Dendritic cell treated with granulocyte-macrophage colony-stimulating factor and Interleukin-4, amounts not matched to agents 40 ng/mL and 50 ng/mL, for 4 days (primary cell): ENCODE data around the gene GJB6.
A peak's percentile ranks its signal among the peaks of the same experiment; 100 is the strongest.

ENCODE experiments used
- H3K27ac Mint-ChIP-seq: one replicate; pipeline ENCODE4 v1.8.0; 2022; ENCODE audit warnings: mild to moderate bottlenecking, mixed read lengths
- H3K27me3 Mint-ChIP-seq: one replicate; pipeline ENCODE4 v1.8.0; 2022; ENCODE audit warnings: mild to moderate bottlenecking, mixed read lengths
- H3K36me3 Mint-ChIP-seq: one replicate; pipeline ENCODE4 v1.8.0; 2022; ENCODE audit warnings: low read depth, mixed read lengths
- H3K4me1 Mint-ChIP-seq: one replicate; pipeline ENCODE4 v1.8.0; 2022; ENCODE audit warnings: low read depth, mixed read lengths
- H3K4me3 Mint-ChIP-seq: one replicate; pipeline ENCODE4 v1.8.0; 2022; ENCODE audit warnings: mild to moderate bottlenecking, moderate library complexity, mixed read lengths
- H3K9me3 Mint-ChIP-seq: one replicate; pipeline ENCODE4 v1.8.0; 2022; ENCODE audit warnings: mixed read lengths
- intact Hi-C: fragments of 100-400 bp; cut with micrococcal nuclease; formaldehyde crosslinking; loops from one replicate; pipeline ENCODE4 v1.15.0; 2022

Gene GJB6

DNA sequence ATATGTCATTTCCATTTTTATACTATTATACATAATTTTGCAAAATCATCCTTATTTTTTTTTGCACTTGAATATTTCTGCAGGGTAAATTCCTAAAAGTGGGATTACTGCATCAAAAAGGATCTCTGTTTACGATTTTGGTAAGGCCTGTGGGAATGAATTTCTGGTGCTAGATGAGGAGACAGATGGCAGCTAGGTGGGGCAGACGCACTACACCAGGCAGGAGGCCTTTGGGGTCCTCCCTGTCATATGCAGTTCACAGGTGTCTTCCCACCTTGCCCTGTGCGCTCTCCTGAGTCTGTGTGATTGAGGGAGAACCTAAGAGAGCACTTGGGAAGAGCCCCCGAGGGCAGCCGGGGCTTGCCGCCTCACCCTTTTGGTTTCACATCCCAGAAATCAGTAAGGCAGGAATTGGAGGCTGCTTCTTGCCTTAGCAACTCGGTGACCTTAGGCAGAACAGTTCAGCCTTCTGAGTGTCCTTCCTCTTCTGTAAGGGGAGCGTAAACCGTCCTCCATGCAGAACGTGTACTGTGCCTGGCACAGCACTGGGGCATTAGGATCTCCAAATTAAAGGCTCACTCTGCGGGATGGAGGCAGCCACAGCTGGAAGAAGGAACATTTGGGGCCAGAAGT, 25.9 kb downstream of the GJB6 start:
- Mint-ChIP-seq H3K27me3 (peaks cover 4% of the 10 kb centered on the region), H3K9me3 (peaks cover 8% of the 10 kb centered on the region), H3K4me3 (no peak overlapping the region), H3K27ac (no peak overlapping the region), H3K36me3 (no peaks in the 10 kb centered on the region), H3K4me1 (peaks cover 12% of the 10 kb centered on the region)
- intact Hi-C loops = no loop called here

DNA sequence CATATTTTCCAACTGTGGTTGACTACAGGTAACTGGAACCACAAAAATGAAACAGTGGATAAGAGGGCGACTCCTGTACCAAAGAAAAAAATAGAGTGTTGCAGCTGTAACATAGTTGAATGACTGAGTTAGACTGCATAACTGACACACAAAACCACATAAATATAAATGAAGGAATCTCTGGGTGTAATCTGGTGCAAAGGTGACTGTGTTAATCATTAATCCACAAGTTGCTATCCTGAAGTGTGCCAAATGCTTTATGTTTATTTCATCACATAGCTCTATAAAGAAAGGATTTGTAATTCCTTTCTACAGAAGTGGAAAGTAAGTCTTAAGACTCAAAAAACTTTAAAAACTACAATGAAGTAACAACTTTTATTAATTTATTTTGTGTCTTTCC, 33.3 kb downstream of the GJB6 start:
- Mint-ChIP-seq H3K9me3 (peaks cover 8% of the 10 kb centered on the region), H3K27me3 (peaks cover 27% of the 10 kb centered on the region)
- intact Hi-C loops = loop anchor here (10.0 kb wide), 3 partner anchors 226 to 506 kb away; partner anchors contain the start of gene IL17D

DNA sequence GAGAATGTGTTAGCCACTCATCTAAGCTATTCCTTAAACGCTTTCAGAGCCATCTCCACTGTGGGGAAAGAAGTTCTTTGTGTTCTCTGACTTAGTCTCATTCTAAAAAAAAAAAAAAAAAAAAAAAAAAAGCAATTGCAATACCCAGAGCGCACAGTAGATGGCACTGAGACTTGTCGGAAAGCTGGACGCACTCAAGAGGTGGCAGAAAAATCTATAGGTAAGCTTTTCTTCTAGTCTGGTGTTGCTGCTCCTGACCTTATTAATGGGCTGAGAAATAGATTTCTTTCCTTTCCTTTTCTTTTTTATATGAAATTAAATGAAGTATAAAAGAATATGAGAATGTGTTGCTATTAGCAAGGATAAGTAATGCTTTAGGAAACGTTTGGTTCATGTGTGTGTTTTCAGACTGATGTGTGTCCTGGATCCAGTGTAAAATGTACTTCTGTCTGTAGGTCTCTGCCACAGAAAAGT, 34.7 kb downstream of the GJB6 start:
- Mint-ChIP-seq H3K4me1 (peaks cover 20% of the 10 kb centered on the region), H3K27ac (no peak overlapping the region), H3K4me3 (no peak overlapping the region), H3K36me3 (no peaks in the 10 kb centered on the region), H3K9me3 (peaks cover 8% of the 10 kb centered on the region), H3K27me3 (peaks cover 37% of the 10 kb centered on the region)
- intact Hi-C loops = loop anchor here (10.0 kb wide), 3 partner anchors 227 to 507 kb away; partner anchors contain the start of gene IL17D

More for the DNA sequence above, 33.3 kb downstream of the GJB6 start:
- H3K27ac Mint-ChIP-seq = no peak overlapping the region
- no peaks in the 10 kb centered on the region for H3K36me3 Mint-ChIP-seq
- H3K4me1 Mint-ChIP-seq = peaks cover 12% of the 10 kb centered on the region
- no peak overlapping the region for H3K4me3 Mint-ChIP-seq

DNA sequence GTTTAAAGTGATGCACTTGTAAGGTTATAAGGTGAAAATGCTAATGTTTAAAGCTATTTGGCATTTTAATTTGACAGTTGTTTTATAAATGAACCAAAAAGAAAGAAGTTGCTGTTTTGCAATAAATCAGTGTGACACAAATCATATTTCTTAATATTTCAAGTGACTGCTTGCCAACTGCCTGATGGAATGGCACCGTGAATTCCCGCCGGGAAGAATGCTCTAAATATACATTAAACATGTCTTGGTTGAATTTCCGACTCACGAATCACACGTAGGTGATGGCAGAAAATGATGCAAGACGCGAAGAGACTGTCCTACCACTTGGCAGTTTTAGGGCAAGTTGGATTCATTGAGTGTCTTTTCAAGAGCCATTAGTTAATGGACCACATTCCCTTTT, 36.3 kb downstream of the GJB6 start:
- Mint-ChIP-seq H3K4me3 (no peak overlapping the region), H3K27me3 (peaks cover 52% of the 10 kb centered on the region), H3K4me1 (peaks cover 32% of the 10 kb centered on the region)

DNA sequence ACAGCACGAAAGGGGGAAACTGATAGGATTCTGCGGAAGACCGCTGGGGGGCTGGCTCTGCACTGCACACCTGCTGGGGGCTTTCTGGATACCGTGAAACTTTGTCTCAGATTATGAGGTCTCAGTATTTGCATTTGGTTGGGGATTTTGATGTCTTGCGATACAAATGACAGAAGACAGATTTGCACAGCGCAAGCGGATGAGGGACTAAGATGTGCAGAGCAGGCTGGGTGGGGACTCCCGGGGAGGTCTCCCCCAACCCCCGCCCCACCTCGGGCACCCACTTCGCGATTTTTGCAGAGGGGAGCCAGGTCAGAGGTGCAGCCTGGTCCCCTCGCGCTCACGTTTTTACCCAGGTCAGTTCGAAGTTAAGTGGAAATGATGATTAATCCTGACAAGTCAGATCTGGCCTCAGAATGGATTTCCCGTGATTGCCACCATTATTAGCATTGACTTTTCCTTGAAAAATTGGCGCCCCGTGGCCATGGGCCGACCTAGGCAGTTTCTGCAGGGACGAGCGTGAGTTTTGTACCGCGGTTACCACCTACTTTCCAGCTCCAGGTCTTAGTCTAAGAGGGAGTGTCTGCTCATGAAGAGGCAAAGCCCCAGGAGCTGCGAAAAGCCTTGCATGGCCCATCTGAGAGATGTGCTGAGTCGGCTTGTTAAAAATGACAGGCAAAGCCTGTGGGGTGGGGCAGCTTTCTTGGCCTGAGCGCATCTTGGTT, 38.0 kb downstream of the GJB6 start:
- Mint-ChIP-seq H3K36me3 (peaks cover 4% of the 10 kb centered on the region), H3K27ac (no peak overlapping the region), H3K4me1 (peaks cover 43% of the 10 kb centered on the region), H3K4me3 (peak overlapping the region; percentile 78), H3K9me3 (peaks cover 5% of the 10 kb centered on the region), H3K27me3 (peaks cover 60% of the 10 kb centered on the region)
- intact Hi-C loops = loop anchor here (10.0 kb wide), 3 partner anchors 231 to 511 kb away; partner anchors contain the start of gene IL17D

More for the DNA sequence above, 36.3 kb downstream of the GJB6 start:
- no peak overlapping the region for H3K27ac Mint-ChIP-seq
- no peaks in the 10 kb centered on the region for H3K36me3 Mint-ChIP-seq
- intact Hi-C loops = loop anchor here (10.0 kb wide), 3 partner anchors 229 to 509 kb away; partner anchors contain the start of gene IL17D
- H3K9me3 Mint-ChIP-seq = no peaks in the 10 kb centered on the region

DNA sequence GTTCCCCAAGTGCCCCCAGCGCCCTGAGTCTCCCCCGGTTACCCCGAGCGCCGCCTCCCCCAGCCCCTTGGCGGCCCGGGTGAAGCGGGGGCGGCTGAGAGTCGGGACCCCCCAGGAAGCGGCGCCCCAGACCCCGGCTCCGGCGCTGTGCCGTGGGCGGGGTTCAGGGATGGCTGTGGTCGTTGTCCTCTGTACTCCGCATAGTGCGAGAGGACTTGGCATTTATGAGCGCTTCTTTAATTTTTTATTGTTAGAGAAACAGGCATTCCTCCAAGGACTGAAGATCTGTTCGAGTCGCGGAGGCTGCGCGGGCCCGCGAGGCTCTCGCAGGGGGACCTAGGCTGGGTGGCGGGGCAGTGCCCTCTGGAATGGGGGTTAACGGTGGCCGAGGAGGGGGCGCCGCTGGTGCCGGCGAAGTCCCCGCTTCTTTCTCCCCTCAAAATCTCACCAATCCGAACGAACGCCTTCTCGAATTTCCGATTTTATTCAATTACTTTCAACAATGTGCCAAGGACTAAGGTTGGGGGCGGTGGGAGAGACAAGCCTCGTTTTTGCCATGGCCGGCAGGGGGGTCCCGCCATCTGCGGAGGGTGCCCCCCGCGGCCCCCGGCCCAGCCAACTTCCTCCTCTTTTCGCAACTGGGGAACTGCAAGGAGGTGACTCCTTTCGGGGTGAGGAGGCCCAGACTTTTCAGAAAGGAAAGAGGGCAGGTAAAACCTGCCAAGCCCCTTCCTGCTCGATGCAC, 38.8 kb downstream of the GJB6 start:
- peaks cover 8% of the 10 kb centered on the region for H3K9me3 Mint-ChIP-seq

DNA sequence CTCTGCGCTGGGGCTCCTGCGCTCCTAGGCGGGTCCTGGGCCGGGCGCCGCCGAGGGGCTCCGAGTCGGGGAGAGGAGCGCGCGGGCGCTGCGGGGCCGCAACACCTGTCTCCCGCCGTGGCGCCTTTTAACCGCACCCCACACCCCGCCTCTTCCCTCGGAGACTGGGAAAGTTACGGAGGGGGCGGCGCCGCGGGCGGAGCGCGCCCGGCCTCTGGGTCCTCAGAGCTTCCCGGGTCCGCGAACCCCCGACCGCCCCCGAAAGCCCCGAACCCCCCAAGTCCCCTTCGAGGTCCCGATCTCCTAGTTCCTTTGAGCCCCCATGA, 39.3 kb downstream of the GJB6 start, which contains the start of gene GJB2:
Gene GJB2, minus strand, starts transcription at position 103 of the 326 bp plus-strand sequence. CDS start 3,357 bp downstream, outside the sequence.
- Mint-ChIP-seq H3K9me3 (peaks cover 8% of the 10 kb centered on the region), H3K4me1 (peaks cover 47% of the 10 kb centered on the region), H3K27me3 (peaks cover 60% of the 10 kb centered on the region), H3K4me3 (peak within 1 kb of the TSS; percentile 78), H3K36me3 (peaks cover 6% of the 10 kb centered on the region), H3K27ac (no peak within 1 kb of the TSS)
- intact Hi-C loops = loop anchor here (10.0 kb wide), 3 partner anchors 232 to 512 kb away; partner anchors contain the start of gene IL17D

More for the DNA sequence above, 38.8 kb downstream of the GJB6 start:
- Mint-ChIP-seq H3K4me1 (peaks cover 47% of the 10 kb centered on the region), H3K4me3 (peak overlapping the region; percentile 78), H3K27ac (no peak overlapping the region), H3K36me3 (peaks cover 6% of the 10 kb centered on the region), H3K27me3 (peaks cover 60% of the 10 kb centered on the region)
- intact Hi-C loops = loop anchor here (10.0 kb wide), 3 partner anchors 231 to 511 kb away; partner anchors contain the start of gene IL17D

DNA sequence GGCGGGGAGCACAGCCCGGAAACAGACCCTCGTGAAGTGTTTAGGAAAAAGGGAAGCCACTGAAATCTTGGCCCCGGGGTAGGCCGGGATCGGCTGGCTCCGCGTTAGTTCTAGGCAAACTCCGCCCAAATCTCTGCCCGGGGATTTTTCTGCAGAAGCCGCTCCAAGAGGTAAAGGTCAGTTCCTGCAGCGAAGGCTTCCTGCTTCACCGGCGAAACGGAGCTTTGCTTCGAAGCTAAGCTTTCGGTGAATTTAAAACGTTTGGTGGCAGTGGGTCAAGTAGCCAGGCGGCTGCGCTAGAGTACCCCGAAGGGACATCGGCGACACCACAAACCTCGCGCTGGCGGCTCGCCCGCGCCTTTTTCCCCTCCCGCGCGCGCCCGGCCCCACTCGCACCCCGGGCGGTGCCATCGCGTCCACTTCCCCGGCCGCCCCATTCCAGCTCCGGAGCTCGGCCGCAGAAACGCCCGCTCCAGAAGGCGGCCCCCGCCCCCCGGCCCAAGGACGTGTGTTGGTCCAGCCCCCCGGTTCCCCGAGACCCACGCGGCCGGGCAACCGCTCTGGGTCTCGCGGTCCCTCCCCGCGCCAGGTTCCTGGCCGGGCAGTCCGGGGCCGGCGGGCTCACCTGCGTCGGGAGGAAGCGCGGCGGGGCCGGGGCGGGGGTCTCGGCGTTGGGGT, 39.8 kb downstream of the GJB6 start:
- Mint-ChIP-seq H3K27me3 (peaks cover 60% of the 10 kb centered on the region), H3K4me1 (peaks cover 47% of the 10 kb centered on the region), H3K9me3 (peaks cover 8% of the 10 kb centered on the region), H3K4me3 (peak overlapping the region; percentile 78), H3K36me3 (peaks cover 6% of the 10 kb centered on the region), H3K27ac (no peak overlapping the region)
- intact Hi-C loops = loop anchor here (10.0 kb wide), 3 partner anchors 233 to 513 kb away; partner anchors contain the start of gene IL17D

DNA sequence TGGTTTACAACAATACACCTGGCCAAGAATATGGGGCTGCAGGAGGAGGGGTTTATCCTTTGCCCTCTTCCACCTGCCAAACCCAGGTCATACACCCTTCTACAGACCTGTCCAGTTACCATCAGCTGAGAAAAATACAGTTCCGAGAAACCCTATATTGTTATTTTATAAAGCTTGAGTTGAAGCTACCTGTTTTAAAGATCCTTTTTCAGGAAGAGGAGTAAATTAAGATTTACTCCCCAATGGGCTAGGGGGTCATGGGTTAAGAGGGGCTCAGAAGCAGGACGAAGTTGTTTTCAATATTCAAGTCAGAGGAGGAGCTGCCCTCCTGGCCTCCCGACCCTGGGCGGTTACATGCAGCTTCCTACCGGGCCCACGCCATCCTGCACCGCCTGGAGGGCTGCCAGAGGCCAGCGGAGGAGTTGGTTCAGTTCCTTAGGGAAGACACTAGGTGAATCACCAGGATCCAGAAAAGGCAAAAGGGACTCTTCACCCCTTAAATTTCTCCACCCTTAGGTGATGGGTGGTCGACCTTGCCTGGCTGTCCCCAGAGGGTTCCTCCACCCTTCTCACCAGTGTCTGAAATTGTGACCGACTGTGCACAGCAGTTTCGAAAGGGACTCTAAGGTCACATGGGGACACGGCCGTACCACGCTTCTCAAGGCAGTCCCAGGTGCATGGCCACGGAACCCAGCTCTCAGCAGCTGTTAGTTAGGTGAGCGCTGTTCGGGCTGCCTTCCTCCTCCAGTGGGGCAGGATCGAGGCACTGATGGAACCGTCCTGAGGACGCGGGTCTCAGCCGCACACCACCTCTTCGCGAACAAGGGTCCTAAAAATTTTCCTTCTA, 40.6 kb downstream of the GJB6 start:
- peak overlapping the region; percentile 78 for H3K4me3 Mint-ChIP-seq
- no peak overlapping the region for H3K27ac Mint-ChIP-seq
- peaks cover 47% of the 10 kb centered on the region for H3K4me1 Mint-ChIP-seq
- intact Hi-C loops = loop anchor here (10.0 kb wide), 3 partner anchors 233 to 513 kb away; partner anchors contain the start of gene IL17D
- peaks cover 8% of the 10 kb centered on the region for H3K9me3 Mint-ChIP-seq
- peaks cover 6% of the 10 kb centered on the region for H3K36me3 Mint-ChIP-seq
- H3K27me3 Mint-ChIP-seq = peaks cover 54% of the 10 kb centered on the region

DNA sequence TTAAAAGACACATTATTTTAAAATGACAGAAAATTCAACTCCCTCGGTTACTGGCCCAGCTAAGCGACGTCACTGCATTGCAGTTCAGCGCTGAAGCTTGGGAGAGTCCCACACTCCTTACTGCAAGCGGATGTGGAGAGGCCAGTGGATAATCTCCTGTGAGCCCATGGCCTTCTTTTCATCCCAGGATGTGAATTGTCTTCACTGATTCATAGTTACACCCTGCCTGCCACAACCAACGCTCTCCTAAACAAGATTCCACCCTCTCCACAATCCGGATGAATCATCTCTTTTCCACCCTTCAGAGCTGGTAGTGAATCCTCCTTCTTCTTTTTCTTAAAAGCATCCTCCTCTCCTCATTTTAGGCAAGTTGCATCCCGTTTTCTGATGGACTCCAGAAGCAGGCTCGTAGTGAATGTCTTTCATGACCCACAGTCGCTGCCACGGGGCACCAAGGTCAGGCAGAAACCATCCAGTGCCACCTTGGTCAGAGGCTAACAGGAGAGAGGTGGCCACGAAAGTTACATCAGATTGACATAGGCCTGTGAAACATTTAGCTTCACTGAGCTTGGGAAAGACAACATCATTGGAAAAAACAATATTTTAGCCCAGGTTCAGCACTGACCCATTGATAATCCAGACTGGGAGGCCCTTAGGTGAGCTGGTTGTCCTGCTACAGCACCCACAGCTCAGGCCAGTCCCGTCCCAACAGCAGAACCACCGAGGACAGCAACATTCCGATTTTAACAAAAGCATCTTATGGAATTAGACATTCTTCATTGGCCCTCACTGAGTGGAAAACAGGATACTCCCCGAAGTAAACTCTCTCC, 41.4 kb downstream of the GJB6 start:
- Mint-ChIP-seq H3K4me3 (no peak overlapping the region), H3K4me1 (peaks cover 47% of the 10 kb centered on the region), H3K9me3 (peaks cover 8% of the 10 kb centered on the region), H3K36me3 (peaks cover 6% of the 10 kb centered on the region), H3K27me3 (peaks cover 51% of the 10 kb centered on the region), H3K27ac (no peak overlapping the region)
- intact Hi-C loops = loop anchor here (10.0 kb wide), 3 partner anchors 234 to 514 kb away; partner anchors contain the start of gene IL17D

DNA sequence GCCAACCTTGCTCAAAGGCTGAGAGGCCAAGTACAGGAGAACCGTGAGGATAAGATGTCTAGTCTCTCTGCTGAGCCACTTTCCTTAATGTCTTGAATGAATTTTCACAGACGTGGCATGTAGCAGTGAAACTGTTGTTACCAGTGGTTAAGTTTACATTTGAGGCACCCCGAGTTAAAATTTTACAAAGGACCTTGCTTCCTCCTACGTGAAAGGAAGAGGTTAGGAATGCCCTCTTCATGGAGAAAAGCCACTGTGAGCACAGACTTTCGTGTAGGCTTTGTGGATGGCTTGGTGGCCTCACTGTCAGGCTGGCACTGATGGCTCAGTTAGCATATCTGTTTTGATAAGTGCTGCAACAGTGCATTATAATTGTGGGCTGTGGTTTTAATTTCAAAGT, 42.0 kb downstream of the GJB6 start:
- H3K4me1 Mint-ChIP-seq = peaks cover 47% of the 10 kb centered on the region
- H3K36me3 Mint-ChIP-seq = peaks cover 6% of the 10 kb centered on the region
- H3K27ac Mint-ChIP-seq = no peak overlapping the region
- peaks cover 8% of the 10 kb centered on the region for H3K9me3 Mint-ChIP-seq
- H3K27me3 Mint-ChIP-seq = peaks cover 46% of the 10 kb centered on the region
- H3K4me3 Mint-ChIP-seq = no peak overlapping the region
- intact Hi-C loops = loop anchor here (10.0 kb wide), 3 partner anchors 235 to 515 kb away; partner anchors contain the start of gene IL17D
